GM19239 (cell line): ENCODE data around the gene NTM.

Source experiments
- DNase-seq: peaks from one replicate; pipeline ENCODE4 v3.0.0; 2011; ENCODE audit warnings: low spot score; ENCODE audit not compliant: insufficient read length
- FAIRE-seq: peaks from 2 replicates; lab custom pipeline; 2011; peaks lifted over from hg19 to GRCh38; lab: Jason Lieb, UNC

The NTM gene

DNA sequence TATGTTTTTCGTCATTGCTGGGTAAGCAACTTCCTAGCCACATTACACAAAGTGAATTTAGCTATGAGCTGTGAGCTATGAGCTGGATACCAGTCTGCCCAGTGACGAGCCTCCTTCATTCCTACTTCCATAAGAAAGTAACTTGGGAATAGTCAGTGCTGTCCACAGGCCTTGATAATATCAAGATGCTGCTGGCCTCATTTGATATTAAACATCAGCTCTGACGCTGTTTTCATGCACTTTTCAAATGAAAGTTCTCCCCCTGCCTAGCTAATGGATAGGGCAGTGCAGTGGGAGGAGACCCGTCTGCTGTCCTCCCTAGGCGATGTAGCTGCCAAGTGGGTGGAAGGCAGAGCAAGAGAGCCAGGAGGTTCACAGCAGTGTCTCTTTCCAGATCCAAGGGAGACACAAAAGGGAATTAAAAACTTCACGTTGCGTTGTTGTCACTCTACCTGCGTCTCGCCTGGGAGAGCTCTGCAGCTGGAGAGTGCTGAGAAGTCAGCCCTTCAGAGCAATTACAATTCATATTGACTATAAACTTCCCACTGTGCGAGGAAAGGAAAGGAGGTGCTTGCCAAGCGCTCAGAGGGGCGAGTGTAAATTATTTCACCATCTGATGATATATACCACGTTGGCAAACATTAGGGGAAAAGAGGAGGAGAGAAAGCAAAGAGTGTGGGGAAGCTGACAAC is 861.4 kb downstream of the NTM start:
- FAIRE-seq (no peak), DNase-seq (no peak)

DNA sequence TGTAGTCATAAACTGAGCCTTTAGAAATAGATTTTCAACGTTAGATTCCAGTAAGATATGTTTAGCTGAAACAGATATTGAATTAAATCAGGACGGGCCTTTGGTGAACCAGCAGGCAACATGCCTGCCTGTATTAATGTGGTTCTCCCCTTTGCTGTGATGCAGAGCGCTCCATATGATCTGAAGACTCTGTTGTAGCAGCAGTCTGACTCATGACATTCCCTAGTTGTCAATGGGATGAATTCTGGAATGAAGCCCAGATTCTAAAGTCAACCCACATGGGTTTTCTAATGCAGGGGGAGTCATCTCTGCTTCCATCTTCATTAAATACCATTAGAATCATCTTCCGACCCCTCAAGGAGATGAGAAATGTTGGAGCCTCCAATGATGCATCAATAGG is 864.5 kb downstream of the NTM start:
- FAIRE-seq (no peak), DNase-seq (no peak)

DNA sequence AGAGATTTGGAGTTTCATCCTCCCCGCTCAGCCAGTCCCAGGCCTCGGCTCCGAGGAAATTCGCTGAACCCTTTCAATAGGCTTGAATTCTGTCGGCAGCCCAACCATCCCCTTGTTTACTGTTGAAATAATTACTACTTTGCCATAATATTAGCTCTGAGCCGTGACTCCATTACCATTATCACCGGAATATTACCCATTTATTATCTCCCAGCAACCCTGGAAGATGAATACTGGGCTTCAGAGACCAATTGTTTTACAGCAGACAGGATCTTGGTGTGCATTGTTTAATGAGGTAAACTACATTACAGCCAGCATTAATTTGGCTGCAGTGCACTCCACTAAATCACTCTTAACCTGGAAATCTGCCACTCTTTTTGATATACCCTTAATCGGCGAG is 867.4 kb downstream of the NTM start:
- no peak for DNase-seq
- FAIRE-seq, result no peak

DNA sequence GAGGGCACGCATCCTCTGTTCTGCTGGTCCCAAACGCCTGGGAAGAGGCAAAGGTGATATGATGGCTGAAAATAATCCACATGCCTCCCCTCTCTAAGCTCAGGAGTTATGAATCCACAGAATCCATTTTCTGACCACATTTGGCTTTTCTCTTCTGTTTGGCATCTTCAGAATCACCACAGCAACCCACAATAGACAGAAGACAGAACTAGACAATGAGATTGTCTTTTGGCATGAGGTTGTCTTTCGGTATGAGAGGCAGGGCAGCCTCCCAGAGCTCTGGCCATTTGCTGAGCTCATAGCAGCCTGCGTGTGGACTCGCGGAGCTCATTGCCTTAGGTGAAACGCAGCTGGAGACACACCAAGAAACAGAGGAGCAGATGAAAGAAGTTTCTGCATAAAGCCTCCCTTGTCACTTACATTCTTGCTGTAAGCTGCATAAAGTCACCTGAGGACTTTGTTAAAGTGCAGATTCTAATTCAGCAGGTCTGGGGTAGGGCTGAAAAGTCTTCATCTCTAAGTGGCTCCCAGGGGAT is 868.0 kb downstream of the NTM start:
- no peak for FAIRE-seq
- no peak for DNase-seq

DNA sequence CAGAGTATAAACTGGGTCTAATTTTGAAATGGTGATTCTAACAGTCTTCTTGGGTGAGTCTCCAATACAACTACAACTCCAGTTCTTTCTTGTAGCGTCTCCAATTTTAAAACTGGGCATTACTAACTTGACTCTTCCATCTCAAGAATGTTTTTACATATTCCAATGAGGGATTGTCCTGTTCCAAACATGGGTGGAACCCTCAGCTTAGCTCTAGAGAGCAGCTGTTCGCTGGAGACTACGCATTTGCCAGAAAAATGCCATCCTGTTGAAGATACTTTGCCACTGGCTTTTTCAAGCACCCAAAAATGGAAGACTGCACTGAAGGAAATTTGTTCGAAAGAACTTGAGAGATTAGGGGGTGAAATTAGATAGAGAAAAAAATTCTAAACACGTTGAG is 870.0 kb downstream of the NTM start:
- DNase-seq (no peak), FAIRE-seq (no peak)

DNA sequence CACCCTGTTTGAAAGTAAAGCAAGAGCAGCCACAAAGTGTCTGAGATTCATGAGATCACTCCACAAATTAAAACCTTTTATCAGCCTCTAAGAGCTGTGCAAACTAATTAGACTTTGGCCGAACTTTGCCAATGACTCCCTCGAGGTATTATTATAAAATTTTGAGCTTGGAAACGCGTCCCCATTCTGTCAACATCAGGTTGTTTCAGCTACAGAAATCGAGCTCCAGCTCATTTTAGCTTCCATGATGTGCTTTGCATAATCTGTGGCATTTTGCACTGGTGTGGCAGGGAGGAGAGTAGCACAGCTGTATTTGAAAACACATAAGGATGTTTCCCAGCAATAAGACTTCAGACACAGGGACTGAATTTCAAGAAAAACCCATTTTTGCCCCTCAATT is 872.2 kb downstream of the NTM start:
- FAIRE-seq, result no peak
- no peak for DNase-seq

DNA sequence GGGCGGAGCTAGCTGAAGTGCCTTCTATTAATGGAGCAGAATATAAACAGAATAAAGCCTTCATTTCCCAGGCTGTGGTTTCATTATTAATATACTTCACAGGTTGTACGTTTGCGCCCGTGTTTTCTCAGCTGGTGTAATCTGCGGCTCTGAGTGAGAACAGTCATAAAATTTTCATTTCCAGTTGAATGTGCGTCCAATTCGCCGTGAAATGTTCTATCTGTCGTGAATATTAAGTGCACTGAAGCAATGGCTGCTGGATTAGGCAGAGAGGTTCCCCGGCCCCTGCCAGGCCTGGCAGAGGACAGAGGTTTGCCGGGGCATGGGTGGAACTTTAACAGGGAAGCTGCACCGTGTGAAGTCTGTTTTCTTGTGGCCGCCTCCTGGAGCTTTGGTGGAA is 874.4 kb downstream of the NTM start:
- FAIRE-seq, result no peak

DNA sequence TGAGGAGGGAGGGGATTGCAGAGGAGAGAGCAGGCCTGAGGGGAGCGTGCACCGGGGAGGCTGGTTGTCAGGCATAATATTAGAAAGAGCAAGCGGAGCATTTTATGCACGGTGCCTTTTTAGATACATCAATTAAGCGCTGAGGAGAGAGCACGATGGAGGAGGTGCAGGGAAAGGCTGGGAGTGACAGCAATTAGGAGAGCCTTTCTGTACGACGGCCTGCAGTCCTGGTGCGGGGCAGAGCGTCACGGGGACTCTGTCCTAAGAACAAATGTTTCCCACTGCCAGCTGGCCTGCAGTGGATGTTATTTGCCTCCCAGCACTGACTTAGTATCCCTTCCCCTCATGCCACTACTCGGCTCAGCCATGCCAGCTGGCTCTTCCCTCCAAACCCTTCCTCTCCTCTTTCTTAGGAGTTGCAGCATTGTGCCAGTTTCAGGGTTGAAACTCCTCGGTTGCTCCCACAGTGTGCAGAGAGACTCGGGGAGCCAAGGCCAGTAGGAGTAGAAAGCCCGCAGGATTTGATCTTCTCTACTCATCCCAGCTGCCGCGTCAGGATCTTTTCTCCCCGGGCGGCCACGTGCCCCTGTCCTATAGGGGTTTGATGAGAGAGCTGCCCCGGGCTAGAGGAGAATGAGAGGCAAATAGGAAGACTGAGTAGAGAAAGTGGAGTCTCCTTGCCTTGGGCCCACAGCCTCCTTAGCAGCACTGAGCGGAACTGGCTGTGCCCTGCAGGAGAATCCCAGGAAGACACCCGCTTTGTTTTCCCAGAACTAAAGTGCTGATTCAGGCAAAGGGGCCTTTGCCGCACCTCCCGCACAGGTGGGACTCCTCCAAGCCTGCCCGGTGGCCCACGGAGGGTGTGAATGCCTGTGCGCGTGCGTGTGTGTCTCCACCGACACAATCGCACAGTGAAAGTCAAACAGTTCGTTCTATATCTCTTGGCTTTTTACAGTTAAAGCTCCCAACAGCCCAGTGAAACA is 875.3 kb downstream of the NTM start:
- no peak for DNase-seq
- no peak for FAIRE-seq

More for the DNA sequence above, 874.4 kb downstream of the NTM start:
- DNase-seq, result no peak

DNA sequence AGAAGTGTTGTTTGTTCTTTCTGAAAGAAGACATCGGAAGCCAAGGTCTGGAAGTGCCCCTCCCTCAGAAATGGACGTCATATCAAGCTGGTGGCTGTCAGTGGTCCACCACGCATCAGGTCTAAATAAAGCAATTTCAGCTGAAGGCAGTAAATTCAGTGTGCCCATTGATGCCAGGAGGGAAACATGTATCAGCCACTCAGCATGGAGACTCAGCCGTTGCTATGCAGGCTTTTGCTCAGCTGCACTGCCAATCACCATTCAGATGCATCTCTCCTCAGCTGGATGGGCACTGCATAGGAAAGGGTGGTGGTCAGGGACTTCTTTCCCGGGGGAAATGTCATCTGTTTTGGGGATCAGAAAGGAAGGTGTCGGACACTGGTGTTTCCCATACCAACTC is 878.2 kb downstream of the NTM start:
- FAIRE-seq (no peak), DNase-seq (no peak)

DNA sequence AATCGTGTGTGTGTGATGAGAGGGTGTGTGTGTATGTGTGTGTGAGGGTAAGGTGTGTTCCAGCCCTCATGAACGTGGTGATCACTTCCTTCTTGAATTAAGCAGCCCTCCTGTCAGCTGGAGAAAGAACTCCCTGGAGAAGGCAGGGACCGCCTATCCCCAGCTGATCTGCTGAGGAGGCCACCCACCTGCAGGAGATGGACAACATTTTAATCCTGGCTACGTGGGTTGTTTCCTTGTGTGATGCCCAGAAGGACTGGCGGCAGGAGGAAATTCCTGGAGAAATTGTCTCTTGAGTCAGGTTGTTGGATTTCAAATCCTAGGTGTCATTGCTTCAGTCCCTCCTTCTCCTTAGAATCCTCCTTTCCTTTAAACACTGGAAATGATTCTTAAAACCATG is 878.8 kb downstream of the NTM start:
- DNase-seq (no peak), FAIRE-seq (no peak)

DNA sequence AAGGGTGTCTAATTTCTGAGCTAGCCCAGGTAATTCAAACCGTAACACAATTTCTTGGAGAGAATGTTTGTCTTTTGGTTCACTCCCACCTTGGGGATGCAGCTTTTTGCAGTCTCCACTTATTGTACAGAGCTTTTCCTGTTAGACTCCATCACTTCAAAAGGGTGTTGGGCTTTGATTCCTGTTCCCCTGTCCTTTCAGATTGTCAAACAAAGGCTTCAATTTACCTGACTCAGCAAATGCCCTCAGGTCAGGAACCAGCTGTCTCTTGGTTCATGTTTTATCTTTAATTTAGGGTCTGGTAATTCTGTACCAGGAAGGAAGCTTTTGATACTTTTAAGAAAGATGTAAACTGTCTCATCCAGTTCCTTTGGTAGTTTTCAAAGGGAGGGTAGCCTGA is 880.6 kb downstream of the NTM start:
- FAIRE-seq (no peak), DNase-seq (no peak)

DNA sequence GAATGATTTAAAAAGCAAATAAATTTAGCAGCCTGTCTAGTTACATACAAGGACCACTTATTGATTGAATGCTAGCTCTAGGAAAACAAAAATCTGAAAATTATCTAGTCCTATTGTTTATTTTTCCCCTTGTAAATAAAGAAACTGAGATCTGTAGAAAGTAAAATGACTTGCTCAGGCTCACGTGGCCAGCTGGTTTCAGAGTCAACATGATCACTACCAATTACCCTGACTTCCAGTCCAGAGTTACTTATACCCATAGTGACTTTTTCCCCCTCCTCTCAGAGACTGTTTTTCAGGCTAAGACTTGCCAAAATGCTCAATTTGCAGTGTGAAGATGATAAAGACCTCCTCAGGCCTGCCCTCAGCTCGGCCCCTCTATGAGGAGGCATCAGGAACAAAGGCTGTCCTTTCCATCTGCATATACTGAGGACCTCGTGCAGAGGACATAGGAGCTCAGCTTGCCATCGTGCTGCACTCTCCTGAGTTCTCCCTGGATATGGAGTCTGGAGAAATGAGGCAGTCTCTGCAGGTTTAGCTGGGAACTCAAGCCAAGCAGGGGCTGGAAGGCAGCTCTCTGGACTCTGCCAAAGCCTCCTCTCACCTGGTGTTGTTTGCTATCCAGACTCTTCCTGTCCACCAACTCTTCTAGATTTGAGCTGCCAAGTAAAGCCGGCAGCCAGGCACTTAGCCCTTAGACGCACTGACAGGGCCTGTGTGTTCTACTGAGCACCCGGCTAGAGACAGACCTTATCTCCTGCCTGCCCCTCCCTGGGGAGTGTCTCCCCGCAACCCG is 883.3 kb downstream of the NTM start:
- no peak for FAIRE-seq
- DNase-seq, result no peak

DNA sequence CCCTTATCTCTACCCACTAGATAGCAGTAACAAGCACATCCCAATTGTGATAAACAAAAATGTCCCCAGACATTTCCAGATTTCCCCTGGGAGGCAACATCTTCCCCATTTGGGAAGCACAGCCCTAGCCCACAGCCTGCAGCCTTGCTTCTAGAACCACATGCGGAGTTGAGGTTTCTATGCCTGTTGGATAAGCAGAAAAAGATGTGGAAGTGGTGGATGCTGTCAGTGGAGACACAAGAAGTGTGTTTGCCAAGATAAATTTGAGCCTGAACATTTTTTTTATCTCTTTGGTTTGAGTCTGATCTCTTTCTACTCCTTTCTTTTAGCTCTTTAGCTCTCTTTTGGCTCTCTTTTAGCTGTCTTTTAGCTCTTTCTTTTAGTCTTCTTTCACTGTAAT is 884.5 kb downstream of the NTM start:
- DNase-seq (no peak), FAIRE-seq (no peak)

DNA sequence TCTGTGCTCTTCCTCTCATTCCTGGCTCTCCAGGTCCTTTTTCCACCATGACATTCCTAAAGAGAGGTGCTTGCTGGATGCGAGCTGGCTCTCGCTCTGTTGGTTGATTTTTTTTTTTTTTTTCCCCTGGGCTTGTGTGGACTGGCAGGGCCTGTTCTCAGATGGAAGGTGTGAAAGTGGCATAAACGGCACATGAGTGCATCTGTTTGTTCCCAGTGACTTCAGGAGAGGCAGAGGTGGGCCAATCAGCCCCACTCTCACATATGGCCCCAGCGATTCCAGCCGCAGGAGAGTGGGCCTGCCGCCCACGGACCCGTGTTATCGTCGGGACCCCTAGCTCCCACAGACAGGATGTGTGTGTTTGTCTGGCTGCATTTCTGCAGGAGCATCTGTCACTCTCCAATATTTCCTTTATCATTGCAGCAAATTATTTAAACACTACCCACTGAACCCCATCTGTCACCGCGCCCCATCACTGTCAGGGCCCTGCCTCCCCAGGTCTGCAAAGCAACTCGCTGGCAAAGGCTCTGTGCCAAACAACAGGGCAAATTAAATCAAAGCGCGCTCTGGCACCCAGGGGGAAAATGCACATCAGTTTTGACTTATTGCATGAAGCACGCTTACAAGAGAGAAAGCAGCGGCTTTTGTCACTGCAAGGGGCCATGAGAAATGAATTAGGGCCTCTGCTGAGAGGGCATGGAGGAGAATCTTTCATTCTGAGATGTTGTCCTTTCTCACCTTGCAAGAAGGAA is 886.3 kb downstream of the NTM start:
- FAIRE-seq (no peak), DNase-seq (no peak)

DNA sequence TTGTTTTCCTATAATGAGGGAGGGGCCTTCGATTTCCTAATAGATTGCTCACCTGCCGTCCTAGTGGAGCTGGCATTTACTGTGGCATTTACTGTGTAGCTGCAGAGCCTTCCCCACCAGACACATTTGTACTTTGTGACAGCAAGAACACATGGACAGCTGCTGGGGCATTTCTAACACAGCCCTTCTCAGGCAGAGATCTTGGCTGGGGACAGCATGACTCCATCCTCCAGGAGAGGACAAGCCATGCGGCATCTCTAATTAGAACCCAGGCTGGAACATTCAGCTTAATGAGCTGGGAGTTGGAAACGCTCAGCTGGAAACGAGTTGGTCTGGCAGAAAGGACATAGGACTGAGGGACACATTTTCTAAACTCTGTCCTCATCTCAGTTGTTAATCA is 887.5 kb downstream of the NTM start:
- no peak for FAIRE-seq
- no peak for DNase-seq

DNA sequence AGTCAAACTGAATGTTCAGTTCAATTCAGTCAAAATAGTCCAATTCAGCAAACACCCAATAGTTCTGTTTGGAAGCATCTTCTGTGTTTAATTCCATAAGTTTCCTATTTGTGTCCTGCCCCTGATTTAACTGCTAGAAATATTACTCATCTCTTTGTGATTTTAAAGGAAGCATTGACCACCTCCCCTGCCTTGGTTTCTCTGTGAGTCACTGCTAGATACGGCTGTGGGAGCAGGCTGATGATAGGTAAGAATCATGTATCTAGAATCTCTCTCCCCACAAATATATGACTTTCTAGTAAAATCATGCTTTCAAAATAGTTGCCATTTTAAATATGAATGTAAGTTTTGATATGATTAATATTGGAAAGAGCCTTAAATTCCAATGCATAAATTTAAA is 888.5 kb downstream of the NTM start:
- FAIRE-seq (no peak), DNase-seq (no peak)

DNA sequence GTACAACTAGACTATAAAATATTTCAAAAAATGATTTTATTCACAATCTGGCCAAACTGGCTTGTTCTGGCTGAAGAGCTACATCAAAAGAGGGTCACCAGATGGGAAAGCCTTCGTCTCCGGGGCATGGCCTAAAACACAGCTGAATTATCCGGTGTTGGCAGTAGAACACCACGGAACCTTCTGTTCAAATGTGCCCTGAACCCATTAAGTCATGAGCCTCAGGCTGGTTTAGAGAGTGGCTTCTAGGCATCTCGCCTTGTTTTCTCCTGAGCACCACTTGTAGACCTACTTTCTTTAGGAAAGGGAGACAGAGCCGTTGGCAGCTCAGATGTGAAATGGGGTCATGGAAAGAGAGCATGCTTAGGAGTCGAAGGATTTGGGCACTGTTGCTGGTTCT is 890.2 kb downstream of the NTM start:
- FAIRE-seq (no peak), DNase-seq (no peak)

DNA sequence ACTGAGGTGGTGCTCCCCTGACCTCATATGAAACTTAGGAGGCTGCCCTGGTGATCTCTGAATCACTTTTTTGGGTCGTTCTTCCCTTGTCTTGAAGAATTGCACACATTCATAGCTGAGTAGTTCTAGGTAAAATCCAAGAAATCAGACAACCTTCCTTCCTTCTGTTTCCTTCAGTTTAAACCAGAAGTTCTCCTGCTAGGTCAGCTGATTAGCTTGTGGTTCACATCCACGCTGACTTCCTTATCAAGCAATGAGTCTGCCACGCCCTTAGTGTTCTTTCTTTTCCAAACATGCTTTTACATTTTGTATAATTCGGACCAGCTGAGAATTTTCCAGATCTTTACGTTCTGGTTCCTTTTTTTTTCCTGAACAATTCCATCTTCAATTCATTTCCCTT is 892.8 kb downstream of the NTM start:
- FAIRE-seq, result no peak

DNA sequence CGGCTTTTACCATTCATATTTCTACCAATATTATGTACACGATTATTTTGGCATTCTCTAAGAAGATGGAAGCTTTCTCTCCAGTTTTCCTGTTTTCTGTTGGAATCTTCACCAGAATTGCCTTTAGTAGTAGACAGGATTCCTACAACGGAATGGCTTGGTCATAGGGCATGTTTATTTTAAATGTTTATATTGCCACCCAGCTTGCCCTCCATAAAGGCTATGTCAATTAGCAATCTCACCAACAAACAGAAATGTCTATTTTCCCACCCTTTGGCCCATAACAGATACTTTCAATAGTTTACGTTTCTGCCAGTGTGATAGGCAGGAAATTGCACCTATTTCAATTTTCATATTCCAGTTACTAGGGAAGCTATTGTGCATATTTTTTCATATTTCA is 893.5 kb downstream of the NTM start:
- DNase-seq, result no peak
- FAIRE-seq, result no peak

More for the DNA sequence above, 892.8 kb downstream of the NTM start:
- DNase-seq, result no peak

DNA sequence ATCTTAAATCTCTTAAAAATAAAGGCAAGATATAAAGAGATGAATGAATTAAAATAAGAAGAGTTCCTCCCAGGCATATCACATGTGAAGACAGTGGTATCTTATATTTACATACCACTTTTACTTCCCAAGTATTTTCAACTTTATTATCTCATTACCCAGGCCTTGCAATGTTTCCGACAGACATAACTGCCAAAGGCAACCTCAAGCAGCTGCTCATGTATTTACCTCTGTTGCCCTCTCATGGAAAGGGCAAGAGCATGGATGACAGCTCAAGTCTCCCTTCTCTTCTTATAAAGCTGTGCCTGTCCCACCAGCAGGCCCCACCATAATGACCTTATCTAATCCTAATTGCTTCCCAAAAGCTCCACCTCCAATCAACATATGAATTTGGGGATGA is 894.2 kb downstream of the NTM start:
- DNase-seq (no peak), FAIRE-seq (no peak)
